HG03103 (cell line): ENCODE measurements around the gene PXDN.
"Not testable (repeated sequence)": the region's sequence is repeated elsewhere in the genome, so short reads cannot be mapped to it uniquely, and the experiment has no call there.

Source experiments
- ATAC-seq: cut with Tn5 transposase; IDR thresholded peaks from one replicate; pipeline ENCODE4 v1.9.1; 2021; ENCODE audit warnings: low read depth; ENCODE audit not compliant: unreplicated experiment

PXDN gene

DNA sequence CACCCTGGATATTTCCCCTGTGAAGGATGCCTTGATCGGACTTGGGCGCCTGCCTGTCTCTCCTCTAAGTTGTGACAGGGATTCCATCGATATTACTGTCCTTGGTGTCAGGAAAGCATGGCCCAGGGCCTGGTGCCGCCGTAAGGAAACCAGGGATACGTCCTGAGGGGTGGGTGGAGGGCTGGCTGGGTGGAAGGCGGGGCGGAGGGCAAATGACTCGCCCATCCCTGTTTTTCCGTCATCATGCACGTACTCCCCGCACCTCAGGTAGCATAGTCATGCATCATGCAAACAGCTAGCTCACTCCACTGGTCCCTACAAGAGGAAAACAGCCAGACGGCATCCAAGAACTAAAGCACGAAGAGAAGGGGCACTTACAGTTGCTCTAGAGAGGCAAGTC, 57.1 kb downstream of the PXDN start:
- no peak for ATAC-seq

DNA sequence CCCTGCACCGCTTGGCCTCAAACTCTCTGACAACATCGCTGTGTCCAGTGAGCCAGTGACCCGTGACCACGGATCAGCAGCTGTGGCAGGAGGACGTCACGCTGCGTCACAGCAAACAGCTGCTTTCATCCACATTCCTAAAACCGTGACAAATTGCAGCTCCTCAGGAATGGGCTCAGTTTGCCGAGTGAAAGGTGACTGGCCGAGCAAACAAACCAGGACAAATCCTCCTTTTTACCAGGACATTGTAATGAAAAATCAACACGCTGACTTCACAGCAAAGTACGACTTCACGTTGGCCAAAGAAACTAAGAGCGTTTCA, 57.6 kb downstream of the PXDN start:
- no peak for ATAC-seq

DNA sequence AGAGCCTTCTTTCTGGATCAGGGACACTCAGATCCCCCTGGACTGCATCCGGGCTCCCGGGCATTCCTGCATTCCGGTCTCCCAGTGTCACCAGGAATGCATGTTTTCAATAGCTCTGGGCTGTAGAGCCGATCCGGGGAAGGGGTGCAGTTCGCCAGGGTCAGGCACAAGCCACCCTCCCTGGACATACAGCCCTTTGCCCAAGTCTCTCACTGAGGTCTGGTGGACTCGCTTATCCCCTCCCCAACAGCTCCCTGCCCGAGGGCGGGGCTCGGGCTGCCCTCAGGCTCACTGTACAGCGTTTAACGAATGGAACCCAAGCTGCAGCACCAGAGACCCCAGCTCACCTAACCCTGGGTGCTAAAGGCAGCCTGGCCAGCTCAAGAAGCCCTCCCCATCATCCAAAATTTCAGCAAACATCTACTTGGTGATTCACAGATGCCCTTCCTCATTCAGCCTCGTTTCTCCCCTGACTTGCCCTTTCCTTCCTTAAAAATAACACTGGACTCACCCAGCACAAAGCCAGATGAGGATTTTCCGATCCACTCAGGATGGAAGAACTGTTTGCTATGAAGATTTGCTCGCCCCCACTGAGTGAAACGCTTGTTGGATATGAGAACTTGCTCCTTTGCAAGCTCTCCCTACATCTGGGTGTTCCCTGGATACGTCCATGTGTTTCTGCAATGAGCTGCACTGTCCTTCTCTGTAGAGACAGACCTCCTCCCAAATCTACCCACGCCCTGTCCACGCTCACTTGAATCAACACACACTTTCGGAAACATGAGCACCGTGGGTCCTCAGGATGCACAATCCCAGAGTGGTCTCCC, 58.1 kb downstream of the PXDN start:
- ATAC-seq, result no peak

DNA sequence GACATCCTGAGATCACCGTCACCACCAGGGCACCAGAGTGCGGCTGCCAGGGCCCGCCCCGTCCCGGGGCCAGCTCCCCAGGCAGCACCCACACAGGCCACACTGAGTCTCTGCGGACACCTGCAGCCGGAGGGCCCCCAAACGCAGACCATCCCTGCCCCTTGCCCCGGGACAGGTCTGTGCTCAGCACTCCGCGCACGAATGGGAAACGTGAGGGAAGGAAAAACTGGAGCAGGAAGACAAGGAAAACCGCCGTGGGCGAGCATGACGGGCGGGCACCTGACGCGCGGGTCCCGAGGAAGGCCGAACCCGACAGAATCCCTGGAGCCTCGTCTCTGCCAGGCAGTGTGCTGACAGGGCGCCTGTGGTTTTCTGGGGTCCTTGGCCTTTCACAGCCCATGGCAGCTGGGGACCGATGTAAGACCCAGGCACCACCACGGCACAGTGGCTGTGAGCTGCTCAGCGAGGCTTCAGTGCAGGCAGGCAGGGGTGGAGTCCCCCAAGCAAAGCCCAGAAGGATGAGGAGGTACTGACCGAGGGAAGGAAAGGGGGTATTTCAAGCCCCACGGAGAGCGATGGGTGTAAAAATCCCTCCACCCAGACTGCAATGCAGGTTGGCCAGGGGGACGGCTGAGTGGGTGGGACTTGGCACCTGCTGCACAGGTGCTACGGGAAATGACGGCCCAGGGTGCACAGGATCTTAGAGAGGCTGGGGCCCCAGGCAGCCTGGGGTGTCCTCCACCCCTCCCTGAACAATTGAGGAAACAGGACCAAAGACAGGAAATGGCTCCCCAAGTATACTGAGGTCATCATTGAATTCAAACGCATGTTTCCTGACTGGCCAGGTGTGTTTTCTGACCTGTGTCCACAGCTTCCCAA, 59.0 kb downstream of the PXDN start:
- ATAC-seq, result no peak

DNA sequence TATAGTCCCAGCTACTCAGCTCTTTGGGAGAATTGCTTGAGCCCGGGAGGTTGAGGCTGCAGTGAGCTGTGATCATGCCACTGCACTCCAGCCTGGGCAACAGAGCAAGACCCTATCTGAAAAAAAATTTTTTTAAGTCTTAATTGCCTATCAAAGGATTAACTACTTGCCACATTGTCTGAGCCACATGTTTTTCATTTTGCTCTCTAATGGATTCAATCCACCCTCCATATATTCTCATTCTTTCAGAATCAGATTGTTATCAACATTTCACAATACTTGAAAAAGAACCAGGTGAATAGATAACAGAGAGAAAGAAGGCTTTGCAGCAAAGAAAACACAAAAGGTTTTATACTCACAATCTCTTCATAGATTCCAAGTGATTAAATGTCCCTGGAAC, 61.0 kb downstream of the PXDN start:
- no peak for ATAC-seq

DNA sequence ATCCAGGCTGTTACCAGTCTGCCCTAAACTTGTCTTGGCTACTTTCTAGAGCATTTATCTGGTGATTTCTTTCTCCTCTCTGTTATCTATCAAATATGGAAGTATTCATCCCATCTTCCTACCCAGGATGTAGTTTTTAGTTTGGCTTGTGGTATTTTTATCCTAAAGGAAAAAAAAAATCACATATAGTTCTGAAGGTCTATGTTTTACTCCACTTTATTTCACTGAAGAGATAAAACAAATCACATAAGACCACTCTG, 62.2 kb downstream of the PXDN start:
- ATAC-seq, result no peak

DNA sequence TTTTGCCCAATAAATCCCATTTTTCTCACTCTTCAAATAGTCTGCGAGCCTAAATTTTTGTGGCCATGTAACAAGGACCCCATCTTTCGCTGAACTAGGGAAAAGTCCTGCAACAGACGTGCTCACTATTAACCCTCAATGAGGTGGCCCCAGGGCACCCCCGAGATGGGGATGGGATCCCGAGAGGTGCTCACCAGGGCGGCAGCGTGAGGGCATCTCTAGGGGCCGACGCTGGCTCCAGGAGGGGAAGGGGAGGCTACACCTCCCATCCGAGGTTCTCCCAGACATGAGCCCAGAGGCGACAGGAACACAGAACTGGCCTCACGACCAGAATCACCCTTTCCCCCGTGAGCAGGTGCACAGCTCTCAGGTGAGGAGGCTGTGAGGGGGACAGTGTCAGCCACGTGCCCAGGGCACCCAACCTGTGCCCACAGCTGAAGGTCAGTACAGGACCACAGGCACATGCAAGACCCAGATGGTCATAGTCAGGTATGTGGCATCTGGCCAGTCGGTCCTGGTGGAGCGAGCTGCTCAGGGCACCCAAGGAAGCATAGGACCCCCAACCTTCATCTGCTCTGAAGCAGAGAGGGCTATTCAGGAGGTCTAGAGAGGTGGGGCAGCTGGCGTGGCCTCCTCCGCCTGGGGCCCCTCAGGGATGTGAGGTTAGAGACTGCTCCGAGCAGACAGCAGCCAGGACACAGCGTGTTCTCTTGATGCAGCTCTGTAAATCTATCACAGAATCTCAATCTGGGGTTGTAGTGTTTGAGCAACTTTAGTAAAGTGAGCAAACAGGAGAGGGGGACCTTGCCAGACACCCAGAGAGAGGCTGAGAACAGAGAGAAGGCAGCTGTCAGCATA, 62.8 kb downstream of the PXDN start:
- ATAC-seq, result no peak

DNA sequence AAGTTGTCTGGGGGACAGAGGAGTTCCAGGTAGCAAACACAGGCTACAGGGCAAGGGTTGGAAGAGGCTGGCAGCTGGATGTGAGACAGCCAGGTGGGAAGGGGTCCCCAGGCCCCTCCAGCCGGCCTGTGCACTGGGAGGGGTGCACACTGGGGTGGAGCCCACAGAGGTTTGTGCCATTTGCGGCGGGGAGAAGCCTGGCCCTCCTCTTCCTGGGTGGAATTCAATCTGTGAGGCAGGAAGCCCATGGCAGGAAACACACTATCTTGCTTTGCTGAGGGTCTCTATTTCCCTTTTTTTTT, 63.3 kb downstream of the PXDN start:
- ATAC-seq, result no peak

DNA sequence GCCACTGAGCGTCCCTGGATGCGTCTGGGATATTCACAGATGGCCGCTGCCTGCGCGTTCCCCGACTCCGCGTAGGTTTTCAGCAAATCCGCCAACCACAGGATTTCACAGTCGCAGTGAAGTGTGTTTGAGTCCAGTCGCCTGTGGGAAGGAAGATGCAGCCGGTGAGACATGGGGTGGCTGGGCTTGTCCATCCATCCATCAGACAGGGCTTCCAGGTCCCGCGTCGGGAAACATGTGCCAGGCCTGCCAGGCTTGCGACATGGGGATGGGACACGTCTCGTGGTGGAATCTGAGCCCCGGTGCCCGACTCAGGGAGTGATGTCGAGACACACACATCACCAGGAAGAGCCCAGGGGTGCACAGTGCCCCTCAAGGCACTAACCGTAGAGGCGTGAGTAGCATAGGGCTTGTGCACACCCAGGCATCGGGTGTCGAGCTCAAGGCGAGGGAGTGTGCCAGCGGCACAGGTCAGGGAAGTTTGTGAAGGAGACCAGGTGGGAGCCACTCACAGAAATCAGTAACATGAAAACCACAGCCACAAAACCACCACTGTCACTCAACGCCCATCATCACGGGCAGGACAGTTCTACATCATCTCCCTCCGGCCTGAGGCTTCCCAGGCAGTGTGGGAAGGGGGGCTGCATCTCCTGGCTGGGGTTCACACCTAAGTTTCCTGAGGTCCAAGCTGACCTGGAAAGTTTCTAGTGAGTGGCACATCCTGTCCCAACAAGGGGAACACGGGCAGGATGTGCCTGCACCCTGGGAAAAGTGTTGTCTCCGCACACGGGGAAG, 63.9 kb downstream of the PXDN start:
- ATAC-seq, result no peak

DNA sequence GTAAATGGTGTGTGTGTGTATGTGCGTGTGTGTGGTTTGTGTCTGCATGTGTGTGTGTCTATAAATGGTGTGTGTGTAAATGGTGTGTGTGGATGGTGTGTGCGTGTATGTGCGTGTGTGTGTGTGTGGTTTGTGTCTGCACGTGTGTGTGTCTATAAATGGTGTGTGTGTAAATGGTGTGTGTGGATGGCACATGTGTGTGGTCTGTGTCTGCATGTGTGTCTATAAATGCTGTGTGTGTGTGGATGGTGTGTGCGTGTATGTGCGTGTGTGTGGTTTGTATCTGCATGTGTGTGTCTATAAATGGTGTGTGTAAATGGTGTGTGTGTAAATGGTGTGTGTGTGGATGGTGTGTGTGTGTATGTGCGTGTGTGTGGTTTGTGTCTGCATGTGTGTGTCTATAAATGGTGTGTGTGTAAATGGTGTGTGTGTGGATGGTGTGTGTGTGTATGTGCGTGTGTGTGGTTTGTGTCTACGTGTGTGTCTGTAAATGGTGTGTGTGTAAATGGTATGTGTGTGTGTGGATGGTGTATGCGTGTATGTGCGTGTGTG, 64.8 kb downstream of the PXDN start:
- ATAC-seq, result not testable (repeated sequence)

DNA sequence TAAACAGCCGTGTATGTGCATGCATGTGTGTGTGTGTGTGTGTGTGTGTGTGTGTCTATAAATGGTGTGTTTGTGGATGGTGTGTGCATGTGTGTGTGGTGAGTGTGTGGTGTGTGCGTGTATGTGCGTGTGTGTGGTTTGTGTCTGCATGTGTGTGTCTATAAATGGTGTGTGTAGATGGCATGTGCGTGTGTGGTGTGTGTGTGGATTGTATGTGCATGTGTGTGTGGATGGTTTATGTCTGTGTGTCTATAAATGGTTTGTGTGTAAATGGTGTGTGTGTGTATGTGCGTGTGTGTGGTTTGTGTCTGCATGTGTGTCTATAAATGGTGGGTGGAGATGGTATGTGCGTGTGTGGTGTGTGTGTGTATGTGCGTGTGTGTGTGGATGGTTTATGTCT, 65.2 kb downstream of the PXDN start:
- not testable (repeated sequence) for ATAC-seq

DNA sequence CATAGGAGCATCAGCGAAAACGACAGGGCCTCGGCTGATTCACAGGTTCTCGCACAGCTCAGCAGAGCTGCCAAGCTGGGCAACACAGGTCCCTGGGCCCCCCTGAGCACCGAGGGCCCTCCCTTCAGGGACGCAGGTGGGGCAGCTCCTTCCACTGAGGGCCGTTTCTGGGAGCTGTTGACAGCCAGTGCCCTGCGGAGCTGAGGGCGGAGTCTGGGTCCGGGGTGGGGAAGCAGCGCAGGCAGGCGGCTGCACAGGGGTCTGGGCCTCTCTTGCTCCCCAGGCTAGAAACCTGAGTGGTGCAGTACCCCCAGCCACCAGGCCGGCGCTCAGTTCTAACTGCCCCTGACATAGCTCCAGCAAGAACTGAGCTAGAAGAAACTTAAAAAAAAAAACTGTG, 65.7 kb downstream of the PXDN start:
- no peak for ATAC-seq

DNA sequence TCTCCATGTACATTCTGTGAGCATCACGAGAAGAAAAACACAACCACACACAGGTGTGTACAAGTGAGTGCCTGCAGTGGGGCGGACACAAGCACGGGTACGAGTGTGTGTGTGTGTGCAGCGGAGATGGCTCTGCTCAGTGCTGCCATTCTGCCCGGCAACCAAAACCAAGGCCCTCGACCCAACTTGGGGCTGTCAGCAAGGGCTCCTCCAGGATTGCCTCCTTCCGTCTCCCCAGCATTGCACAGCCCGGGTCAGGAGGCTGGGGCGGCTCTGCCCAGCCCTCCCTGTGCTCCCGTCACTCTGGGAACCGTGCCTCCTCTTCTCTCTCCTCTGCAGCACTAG, 66.5 kb downstream of the PXDN start:
- ATAC-seq, result no peak

DNA sequence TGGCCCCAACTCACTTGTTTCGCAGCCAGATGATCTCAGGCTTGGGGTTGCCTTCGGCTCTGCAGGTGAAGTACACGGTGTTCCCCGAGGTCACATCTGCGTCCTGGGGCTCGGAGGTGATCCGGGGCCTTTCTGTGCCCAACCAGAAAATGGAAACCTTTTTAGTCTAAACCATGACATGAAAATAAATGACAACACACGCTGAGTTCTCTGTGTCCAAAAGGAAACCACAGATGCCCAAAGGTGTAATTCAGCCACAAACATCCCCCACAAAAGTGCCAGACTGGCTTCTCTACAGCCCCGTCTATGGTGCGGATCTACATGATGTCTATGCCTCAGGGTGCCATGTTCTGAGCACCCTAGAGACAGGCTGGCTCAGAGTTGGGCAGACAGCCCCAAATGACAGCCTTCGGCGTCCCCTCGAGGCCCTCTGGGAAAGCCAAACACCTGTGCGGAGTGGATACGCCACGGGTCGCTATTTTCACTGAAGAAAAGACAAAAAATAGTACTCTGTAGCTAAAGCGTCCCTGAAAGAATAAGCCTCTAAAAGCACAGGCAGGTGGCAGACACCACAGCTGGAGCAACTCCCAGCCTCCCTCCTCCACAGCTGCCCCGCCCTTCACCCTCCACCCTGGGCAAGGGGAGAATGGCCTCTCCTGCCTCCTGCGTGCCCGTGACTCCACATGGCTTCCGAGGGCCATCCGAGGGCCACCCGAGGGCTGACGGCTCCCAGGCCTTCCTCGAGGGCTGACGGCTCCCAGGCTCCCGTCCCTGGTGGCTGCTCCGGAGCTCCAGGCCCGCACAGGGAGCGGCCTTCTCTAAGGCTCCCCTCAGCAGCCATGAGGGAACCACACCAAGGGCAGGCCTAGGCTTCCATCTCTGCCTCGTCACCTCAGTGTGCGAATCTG, 67.1 kb downstream of the PXDN start:
- ATAC-seq, result no peak

DNA sequence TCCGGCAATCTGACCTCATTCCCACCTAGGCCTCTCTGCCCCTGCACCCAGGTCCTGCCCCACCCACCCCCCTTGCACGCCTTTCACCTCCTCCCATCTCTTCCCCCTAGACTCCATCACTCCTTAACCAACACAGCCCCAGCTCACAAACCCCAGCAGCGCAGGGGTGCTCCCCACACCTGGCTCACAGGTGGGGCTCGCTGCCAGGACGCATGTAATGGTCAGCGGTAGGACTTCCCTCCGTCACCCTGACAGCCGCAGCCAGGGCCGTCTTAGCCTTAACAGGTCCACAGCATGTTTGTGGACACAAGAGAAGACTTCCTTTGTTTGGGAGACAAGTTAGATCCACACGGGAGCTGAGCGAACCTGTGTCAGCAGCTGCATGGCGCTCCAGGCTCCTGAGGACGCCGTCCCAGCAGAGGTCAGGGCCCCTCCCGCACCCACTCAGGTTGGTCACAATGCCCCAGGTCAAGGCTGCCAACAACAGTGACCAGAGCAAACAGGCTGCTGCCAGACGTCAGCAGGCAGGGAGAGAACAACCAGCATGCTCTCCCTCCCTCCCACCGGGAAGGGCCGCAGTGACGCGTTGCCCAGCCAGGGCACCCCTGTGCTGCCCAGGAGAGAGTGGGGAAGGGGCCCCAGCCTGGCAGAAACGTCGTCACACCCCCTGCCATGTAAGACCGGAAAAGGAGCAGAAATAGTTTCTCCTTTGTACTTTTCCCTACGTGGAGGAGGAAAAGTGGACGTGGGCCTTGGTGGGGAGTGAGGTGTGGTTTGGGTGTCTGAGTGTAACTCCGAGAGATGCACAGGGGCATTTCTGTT, 68.0 kb downstream of the PXDN start:
- ATAC-seq, result no peak

DNA sequence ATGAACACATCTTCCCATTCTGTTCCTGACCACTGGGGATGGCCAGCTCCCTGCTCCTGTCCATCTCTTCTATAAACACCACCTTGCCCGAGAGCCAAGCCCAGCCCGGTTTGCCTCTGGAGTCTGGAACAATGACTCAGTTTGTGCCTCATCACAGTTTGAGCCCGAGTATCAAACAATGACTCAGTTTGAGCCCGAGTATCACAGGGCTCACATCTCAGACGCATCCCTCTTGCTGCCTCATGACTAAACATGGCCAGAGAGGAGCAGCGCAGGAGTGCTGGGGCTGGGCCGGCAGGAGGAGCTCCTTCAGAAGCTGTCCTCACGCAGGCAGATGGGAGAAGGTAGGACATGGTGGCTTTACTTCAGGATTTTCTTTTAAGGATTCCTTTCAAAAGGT, 68.7 kb downstream of the PXDN start:
- no peak for ATAC-seq

DNA sequence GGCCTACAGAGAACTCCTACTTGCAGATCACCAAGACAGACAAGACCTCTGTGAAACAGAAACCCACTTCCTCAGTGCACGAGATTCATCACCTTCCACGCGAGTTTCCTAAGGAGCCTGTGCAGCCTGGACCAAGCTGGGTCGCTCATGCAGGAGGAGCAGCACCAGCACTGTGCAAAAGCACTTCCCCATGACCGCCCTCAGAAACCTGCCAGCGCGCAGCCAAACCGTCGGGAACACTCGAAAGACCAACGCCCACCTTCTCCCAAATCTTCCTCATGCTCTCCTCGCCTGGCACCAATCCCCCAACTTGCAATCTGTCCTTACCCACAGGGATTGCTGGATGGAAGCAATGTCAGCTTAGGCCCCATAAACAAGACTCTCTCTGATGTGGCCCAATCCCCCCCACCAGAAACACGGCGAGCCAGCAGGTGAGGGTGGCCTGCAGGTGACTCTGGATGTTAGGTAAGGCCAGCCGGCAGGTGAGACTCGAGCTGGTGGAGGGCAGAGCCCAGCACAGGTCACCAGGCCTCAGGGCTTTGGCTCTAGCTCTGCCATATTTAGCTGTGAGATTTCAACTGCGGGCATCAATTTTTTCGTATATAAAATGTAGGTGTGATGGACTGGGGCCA, 69.4 kb downstream of the PXDN start:
- ATAC-seq, result no peak

DNA sequence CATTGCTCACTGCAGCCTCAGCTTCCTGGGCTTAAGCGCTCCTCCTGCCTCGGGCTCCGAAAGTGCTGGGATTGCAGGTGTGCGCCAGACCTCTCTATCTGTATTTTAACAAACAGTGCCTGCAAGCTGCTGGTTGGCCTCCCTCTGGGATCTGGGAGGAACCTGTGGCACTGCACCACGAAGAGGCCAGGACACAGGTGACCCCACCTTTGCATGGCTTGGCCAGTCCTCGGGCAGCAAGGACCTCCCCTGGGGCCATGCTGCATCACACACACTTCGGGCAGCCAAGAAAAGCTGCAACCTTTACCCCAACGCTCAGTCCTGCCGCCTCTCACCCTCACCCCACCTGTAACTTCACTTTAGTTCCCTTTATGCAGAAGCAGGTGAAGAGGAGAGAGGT, 70.0 kb downstream of the PXDN start:
- no peak for ATAC-seq
